Glomerular visceral epithelial cell (primary cell): ENCODE results near the gene POLA1.
"Not testable (repeated sequence)": the region's sequence is repeated elsewhere in the genome, so short reads cannot be mapped to it uniquely, and the experiment has no call there.

Source experiments
- DNase-seq: peaks from one replicate; pipeline ENCODE4 v3.0.0-alpha.2; 2016; ENCODE audit errors: extremely low spot score

Gene POLA1, protein sequence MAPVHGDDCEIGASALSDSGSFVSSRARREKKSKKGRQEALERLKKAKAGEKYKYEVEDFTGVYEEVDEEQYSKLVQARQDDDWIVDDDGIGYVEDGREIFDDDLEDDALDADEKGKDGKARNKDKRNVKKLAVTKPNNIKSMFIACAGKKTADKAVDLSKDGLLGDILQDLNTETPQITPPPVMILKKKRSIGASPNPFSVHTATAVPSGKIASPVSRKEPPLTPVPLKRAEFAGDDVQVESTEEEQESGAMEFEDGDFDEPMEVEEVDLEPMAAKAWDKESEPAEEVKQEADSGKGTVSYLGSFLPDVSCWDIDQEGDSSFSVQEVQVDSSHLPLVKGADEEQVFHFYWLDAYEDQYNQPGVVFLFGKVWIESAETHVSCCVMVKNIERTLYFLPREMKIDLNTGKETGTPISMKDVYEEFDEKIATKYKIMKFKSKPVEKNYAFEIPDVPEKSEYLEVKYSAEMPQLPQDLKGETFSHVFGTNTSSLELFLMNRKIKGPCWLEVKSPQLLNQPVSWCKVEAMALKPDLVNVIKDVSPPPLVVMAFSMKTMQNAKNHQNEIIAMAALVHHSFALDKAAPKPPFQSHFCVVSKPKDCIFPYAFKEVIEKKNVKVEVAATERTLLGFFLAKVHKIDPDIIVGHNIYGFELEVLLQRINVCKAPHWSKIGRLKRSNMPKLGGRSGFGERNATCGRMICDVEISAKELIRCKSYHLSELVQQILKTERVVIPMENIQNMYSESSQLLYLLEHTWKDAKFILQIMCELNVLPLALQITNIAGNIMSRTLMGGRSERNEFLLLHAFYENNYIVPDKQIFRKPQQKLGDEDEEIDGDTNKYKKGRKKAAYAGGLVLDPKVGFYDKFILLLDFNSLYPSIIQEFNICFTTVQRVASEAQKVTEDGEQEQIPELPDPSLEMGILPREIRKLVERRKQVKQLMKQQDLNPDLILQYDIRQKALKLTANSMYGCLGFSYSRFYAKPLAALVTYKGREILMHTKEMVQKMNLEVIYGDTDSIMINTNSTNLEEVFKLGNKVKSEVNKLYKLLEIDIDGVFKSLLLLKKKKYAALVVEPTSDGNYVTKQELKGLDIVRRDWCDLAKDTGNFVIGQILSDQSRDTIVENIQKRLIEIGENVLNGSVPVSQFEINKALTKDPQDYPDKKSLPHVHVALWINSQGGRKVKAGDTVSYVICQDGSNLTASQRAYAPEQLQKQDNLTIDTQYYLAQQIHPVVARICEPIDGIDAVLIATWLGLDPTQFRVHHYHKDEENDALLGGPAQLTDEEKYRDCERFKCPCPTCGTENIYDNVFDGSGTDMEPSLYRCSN (N-terminal part only)

DNA sequence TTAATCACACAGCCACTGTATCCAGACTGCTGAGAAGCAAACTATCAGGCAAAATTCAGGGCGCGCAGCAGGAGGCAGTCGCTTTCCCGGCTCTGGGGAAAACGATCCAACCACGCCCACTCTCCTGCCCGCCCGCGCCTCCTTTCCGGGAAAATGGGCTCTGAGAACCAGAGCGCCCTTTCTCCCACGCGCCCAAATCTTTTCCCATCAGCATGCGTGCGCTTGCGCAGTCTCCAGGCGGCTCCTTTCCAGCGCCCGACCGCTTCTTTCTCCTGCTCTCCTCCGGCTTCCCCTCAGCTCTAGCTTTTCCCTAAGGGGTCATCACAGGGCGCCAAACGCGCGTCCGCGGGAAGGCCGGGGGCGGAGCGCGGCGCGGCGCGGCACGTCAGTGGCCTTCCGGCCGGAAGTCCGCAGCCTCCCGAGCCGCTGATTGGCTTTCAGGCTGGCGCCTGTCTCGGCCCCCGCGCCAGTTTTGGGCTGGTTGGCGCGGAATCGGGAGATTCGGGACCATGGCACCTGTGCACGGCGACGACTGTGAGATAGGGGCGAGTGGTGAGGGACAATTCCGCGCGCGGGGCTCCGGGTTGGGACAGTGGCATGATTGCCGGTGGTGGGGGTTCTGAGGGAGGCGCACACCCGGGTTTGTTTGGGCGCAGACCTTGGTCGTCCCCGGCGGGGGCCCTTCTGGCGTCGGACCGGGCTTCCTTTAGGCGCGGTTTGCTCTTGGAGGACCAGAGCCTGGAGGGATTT is at the start of gene POLA1:
Gene POLA1 (plus strand): TSS at position 466 of the 750 bp plus-strand sequence. CDS start 44 bp downstream, at position 510.
- DNase-seq: peak; percentile 95

- DNase-seq: no peak
Observed at GRCh38 chrX:24646006-24646405, 47.7 kb upstream of the POLA1 start.

GRCh38 chrX:24646745-24647182 is 47.0 kb upstream of the POLA1 start:
- DNase-seq: no peak

- peak; percentile 11 for DNase-seq
Observed at GRCh38 chrX:24647257-24648058, 46.3 kb upstream of the POLA1 start, which contains the start of gene PCYT1B. TSS of gene PCYT1B (minus strand) at chrX:24647347. CDS start at chrX:24647105, 242 bp downstream.

- no peak for DNase-seq
Observed at GRCh38 chrX:24648495-24648894, 45.2 kb upstream of the POLA1 start.

DNA sequence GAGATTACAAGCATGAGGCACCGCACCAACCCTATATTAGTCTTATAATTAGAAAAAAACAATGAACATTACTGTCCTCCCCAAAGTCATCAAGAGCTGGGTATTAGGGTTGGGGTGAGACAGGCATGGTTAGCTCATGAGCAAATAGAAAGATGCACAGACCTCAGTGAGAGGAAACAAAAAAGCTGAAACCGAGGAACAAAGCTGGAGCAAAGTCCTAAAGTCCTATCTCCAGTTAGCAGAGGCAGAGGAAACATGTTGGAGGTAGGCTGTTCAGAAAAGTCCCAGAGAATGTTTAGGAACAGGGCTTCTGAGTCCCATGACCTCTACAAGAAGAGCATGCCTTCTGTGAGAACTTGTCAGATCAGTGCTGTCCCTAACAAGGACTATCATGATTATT is 41.9 kb upstream of the POLA1 start:
- DNase-seq: no peak

GRCh38 chrX:24655679-24656078 is 38.0 kb upstream of the POLA1 start:
- DNase-seq: not testable (repeated sequence)

DNA sequence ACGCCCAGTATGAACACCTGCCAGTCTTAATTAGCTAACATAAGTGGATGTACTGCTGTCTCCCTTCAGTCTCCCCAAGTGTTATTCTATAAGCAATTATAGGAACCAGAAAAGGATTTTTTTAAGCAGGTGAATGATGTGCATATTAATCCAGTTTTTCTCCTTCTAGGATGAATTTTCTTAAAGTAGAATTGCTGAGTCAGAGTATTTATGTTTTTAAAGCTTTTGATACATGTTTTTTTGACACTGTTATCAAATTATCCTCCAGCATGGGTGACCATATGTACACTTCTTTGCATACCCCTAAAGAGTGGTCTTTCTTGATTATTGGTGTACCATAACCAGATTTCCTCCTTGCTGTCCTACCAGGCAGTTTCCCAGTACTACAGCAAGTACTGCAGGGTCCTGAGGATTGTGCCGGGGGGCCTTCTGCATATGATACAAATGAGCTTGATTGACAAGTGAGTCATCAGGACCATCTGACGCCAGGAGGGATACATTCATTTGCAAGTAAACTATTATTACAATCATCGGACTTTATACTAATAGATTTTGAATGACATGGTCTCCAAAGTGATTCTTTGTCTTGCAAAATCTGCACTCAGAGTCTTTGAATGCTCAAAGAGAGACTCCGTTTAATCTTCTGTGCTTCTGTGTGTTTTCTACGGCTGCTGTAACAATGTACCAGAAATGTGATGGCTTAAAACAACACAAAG is 35.9 kb upstream of the POLA1 start:
- no peak for DNase-seq

- DNase-seq: no peak
Observed at GRCh38 chrX:24658421-24658820, 35.3 kb upstream of the POLA1 start.

- DNase-seq: no peak
Observed at GRCh38 chrX:24659106-24659505, 34.6 kb upstream of the POLA1 start.

GRCh38 chrX:24659646-24660045 is 34.1 kb upstream of the POLA1 start:
- no peak for DNase-seq

- no peak for DNase-seq
Observed at GRCh38 chrX:24661292-24661691, 32.4 kb upstream of the POLA1 start.

DNA sequence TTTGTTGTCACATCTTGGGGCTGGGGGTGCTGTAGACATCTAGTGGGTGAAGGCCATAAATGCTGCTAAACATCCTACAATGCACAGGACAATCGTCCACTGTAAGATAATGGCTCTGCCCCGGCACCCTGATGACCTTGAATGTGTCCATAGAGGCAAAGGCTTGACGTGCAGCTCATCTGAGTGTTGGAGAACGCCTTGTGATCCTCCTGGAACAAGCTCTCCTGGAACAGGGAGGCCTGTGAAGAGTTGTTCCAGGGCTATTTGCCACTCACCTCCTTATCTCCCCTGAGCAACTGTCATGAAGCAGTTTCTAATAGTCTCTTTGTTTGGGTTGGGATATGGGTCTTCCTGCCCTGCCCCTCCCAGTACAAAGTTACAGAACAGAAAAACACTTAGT is 31.4 kb upstream of the POLA1 start:
- DNase-seq: no peak

- DNase-seq: no peak
Observed at GRCh38 chrX:24668111-24668510, 25.6 kb upstream of the POLA1 start.

- no peak for DNase-seq
Observed at GRCh38 chrX:24672701-24673190, 21.0 kb upstream of the POLA1 start.

GRCh38 chrX:24673424-24673823 is 20.3 kb upstream of the POLA1 start:
- no peak for DNase-seq

DNA sequence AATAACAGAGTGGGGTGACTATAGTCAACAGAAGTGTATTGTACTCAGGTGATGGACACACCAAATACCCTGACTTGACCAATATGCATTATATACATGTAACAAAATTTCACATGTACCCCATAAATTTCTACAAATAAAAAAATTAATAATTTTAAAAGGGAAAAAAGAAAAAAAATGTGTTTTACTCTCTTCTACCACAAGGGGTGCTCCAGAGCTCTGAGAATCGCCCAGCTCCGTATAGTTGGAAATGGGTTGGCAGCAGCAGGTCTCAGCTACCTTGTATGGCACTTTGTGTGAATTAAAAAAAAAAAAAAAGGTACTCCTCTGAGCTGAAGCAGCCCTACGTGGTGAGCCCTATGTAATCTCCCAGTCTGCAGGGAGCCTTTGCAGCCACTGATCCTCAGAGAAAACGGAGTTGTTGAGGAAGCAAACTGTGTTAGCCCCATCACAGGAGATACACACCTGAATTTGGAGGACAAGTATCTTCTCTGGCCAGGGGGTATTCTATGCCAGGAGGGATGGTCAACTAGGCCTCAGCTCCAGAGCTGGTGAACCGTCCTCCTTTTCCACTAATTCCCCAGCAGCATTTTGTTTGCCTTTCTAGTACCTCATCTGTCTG is 17.2 kb upstream of the POLA1 start:
- peak; percentile 8 for DNase-seq

DNA sequence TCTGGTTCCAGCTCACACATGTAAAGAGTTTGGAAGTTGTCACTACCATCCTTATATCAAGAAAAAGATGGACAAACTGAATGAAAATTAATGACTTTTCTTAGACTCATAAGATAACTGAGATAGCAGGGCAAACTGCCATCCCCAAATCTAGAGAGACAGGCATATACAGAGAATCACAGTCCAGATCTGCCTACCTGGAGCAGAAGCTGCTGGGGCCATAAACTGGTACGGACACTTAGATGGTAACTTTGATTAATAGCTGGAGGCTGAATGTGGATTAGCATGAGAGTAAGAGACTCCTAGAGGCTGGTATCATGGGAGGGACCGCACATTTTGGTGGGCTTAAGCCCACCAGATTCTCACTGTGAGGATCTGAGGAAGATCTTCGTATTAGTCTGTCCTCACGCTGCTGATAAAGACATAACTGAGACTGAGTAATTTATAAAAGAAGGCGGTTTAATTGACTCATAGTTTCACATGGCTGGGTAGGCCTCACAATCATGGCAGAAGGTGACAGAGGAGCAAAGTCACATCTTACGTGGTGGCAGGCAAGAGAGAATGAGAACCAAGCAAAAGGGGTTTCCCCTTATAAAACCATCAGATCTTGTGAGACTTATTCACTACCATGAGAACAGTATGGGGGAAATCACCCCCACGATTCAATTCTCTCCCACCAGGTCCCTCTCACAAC is 10.8 kb upstream of the POLA1 start:
- no peak for DNase-seq
